Stimulated activated naive CD8-positive, alpha-beta T cell treated with anti-CD3 and anti-CD28 coated beads, Interleukin-15, Interleukin-2, amounts not matched to agents 100 ng/mL and 50 ng/mL, for 24 hours (primary cell): Measurements from ENCODE around the gene PDE9A.
"Not testable (repeated sequence)": the region's sequence is repeated elsewhere in the genome, so short reads cannot be mapped to it uniquely, and the experiment has no call there.

Source experiments
- H3K27ac Mint-ChIP-seq: one replicate; pipeline ENCODE4 v1.8.0; 2021; ENCODE audit warnings: mild to moderate bottlenecking, mixed read lengths
- H3K27me3 Mint-ChIP-seq: one replicate; pipeline ENCODE4 v1.8.0; 2021; ENCODE audit warnings: mixed read lengths
- H3K36me3 Mint-ChIP-seq: one replicate; pipeline ENCODE4 v1.8.0; 2021; ENCODE audit warnings: low read depth, mixed read lengths
- H3K4me1 Mint-ChIP-seq: one replicate; pipeline ENCODE4 v1.8.0; 2021; ENCODE audit warnings: low read depth, mixed read lengths
- H3K4me3 Mint-ChIP-seq: one replicate; pipeline ENCODE4 v1.8.0; 2021; ENCODE audit warnings: mild to moderate bottlenecking, mixed read lengths
- H3K9me3 Mint-ChIP-seq: one replicate; pipeline ENCODE4 v1.8.0; 2021; ENCODE audit warnings: mixed read lengths

The PDE9A gene

DNA sequence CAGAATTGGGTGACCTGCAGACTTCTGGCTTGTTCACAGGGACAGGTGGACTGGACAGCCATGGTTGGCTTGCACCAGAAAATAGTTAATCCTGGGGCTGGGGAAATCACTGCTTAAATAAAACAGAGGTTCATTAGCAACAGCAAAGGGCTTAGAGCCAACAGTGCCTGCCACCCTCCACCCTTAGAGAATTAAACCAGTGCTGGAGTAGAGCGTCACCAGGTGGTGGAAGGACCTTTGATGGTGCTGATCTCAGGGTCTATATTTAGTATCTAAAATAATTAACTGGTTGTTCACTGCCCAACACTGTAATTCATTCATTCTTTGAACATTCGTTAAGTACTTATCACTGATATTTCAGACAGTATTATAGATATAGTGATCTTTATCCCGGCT, 34.7 kb upstream of the PDE9A start:
- Mint-ChIP-seq H3K36me3 (no peaks in the 10 kb centered on the region), H3K27ac (no peak overlapping the region), H3K4me3 (no peak overlapping the region), H3K27me3 (peaks cover 13% of the 10 kb centered on the region), H3K4me1 (no peaks in the 10 kb centered on the region), H3K9me3 (no peaks in the 10 kb centered on the region)

- Mint-ChIP-seq H3K36me3 (no peaks in the 10 kb centered on the region), H3K27me3 (peaks cover 16% of the 10 kb centered on the region), H3K4me1 (no peaks in the 10 kb centered on the region), H3K9me3 (no peaks in the 10 kb centered on the region), H3K4me3 (no peak overlapping the region), H3K27ac (no peak overlapping the region)
Observed at GRCh38 chr21:42619166-42619565, 34.3 kb upstream of the PDE9A start.

- no peaks in the 10 kb centered on the region for H3K36me3 Mint-ChIP-seq
- H3K4me1 Mint-ChIP-seq: no peaks in the 10 kb centered on the region
- H3K9me3 Mint-ChIP-seq: no peaks in the 10 kb centered on the region
- H3K27ac Mint-ChIP-seq: no peak overlapping the region
- H3K27me3 Mint-ChIP-seq: peaks cover 20% of the 10 kb centered on the region
- no peak overlapping the region for H3K4me3 Mint-ChIP-seq
Observed at GRCh38 chr21:42619841-42620240, 33.6 kb upstream of the PDE9A start.

DNA sequence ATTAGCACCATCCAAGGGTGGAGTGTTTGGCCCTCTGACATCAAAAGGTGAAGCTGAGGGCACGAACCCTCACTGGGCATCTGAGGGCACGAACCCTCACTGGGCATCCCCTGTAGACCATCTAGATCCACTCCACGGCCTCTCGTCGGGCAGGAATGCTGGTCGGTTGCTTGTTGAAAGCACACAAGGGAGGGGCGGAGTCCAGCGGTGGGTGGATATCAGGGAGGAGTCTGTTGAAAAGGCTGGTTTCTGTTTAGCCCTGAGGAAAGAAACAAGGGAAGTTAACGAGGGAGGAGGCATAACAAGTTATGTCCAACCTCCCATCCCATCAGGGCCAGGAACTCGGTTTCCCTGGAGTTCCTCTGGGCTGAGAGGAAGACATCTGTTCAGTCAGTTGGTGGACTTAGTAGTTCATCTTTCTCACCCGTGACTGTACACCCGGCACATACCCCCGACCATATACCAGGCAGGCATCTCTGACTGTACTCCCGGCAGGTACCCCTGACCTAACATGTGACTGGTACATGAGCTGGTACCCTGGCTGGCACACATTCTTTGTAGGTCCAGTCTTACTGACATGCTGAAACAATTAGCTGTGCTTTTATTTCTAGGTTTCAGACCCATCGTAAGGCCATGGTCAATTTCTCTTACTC, 32.1 kb upstream of the PDE9A start:
- no peaks in the 10 kb centered on the region for H3K36me3 Mint-ChIP-seq
- no peaks in the 10 kb centered on the region for H3K4me1 Mint-ChIP-seq
- no peaks in the 10 kb centered on the region for H3K9me3 Mint-ChIP-seq
- peaks cover 20% of the 10 kb centered on the region for H3K27me3 Mint-ChIP-seq
- no peak overlapping the region for H3K27ac Mint-ChIP-seq
- no peak overlapping the region for H3K4me3 Mint-ChIP-seq

GRCh38 chr21:42621819-42622177, 31.6 kb upstream of the PDE9A start:
- no peaks in the 10 kb centered on the region for H3K36me3 Mint-ChIP-seq
- H3K4me3 Mint-ChIP-seq: no peak overlapping the region
- H3K27ac Mint-ChIP-seq: no peak overlapping the region
- no peaks in the 10 kb centered on the region for H3K4me1 Mint-ChIP-seq
- no peaks in the 10 kb centered on the region for H3K9me3 Mint-ChIP-seq
- H3K27me3 Mint-ChIP-seq: peaks cover 20% of the 10 kb centered on the region

DNA sequence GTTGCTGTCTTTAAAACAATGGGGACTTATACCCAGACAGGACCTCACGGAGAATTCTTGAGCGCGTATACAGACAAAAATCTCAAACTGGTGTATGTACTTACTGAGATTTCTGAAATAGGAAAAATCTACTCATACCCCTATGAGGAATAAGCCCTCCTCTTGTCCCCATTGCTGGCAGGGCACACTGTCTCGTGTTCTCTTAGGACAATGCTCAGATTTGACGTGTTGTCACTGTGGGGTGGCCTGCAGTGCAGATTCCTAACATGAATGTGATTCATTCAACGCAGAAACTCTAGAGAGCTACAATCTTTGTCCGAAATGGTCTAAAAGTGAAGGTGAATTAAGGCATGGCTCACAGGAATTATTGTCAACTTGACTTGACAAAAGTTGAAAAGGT, 31.1 kb upstream of the PDE9A start:
- no peak overlapping the region for H3K4me3 Mint-ChIP-seq
- no peaks in the 10 kb centered on the region for H3K4me1 Mint-ChIP-seq
- no peaks in the 10 kb centered on the region for H3K9me3 Mint-ChIP-seq
- peaks cover 20% of the 10 kb centered on the region for H3K27me3 Mint-ChIP-seq
- no peaks in the 10 kb centered on the region for H3K36me3 Mint-ChIP-seq
- no peak overlapping the region for H3K27ac Mint-ChIP-seq

DNA sequence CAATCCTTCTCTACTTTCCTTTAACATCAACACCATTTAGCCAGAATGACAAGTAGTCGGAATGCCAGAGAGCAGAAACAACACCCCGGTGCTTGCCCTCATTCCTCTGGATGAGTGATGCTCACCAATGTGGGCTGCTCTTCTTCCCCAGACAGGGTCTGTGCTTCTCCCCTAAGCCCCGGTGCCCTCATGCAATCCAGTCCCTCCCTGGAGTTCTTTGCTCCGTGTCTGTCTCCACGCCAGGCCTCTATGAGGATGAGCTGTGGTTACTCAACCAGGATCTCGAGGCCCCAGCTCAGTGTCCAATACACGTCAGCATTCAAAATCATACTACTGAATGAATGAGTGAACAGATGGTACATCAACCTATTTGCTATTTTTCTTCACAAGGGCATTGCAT, 29.7 kb upstream of the PDE9A start:
- Mint-ChIP-seq H3K4me1 (no peaks in the 10 kb centered on the region), H3K9me3 (no peaks in the 10 kb centered on the region), H3K4me3 (no peak overlapping the region), H3K27me3 (peaks cover 15% of the 10 kb centered on the region), H3K27ac (no peak overlapping the region), H3K36me3 (no peaks in the 10 kb centered on the region)

GRCh38 chr21:42624095-42624790, 29.2 kb upstream of the PDE9A start:
- H3K9me3 Mint-ChIP-seq: no peaks in the 10 kb centered on the region
- no peak overlapping the region for H3K4me3 Mint-ChIP-seq

GRCh38 chr21:42624936-42625335, 28.5 kb upstream of the PDE9A start:
- no peaks in the 10 kb centered on the region for H3K4me1 Mint-ChIP-seq
- no peaks in the 10 kb centered on the region for H3K9me3 Mint-ChIP-seq
- peaks cover 15% of the 10 kb centered on the region for H3K27me3 Mint-ChIP-seq
- H3K36me3 Mint-ChIP-seq: no peaks in the 10 kb centered on the region
- H3K4me3 Mint-ChIP-seq: no peak overlapping the region
- H3K27ac Mint-ChIP-seq: no peak overlapping the region

More at GRCh38 chr21:42624095-42624790, 29.2 kb upstream of the PDE9A start:
- Mint-ChIP-seq H3K27ac (no peak overlapping the region), H3K36me3 (no peaks in the 10 kb centered on the region), H3K4me1 (no peaks in the 10 kb centered on the region), H3K27me3 (peaks cover 15% of the 10 kb centered on the region)

- no peaks in the 10 kb centered on the region for H3K9me3 Mint-ChIP-seq
- no peaks in the 10 kb centered on the region for H3K36me3 Mint-ChIP-seq
- no peak overlapping the region for H3K4me3 Mint-ChIP-seq
- H3K27me3 Mint-ChIP-seq: peaks cover 12% of the 10 kb centered on the region
- no peaks in the 10 kb centered on the region for H3K4me1 Mint-ChIP-seq
- H3K27ac Mint-ChIP-seq: no peak overlapping the region
Observed at GRCh38 chr21:42626171-42626570, 27.2 kb upstream of the PDE9A start.

DNA sequence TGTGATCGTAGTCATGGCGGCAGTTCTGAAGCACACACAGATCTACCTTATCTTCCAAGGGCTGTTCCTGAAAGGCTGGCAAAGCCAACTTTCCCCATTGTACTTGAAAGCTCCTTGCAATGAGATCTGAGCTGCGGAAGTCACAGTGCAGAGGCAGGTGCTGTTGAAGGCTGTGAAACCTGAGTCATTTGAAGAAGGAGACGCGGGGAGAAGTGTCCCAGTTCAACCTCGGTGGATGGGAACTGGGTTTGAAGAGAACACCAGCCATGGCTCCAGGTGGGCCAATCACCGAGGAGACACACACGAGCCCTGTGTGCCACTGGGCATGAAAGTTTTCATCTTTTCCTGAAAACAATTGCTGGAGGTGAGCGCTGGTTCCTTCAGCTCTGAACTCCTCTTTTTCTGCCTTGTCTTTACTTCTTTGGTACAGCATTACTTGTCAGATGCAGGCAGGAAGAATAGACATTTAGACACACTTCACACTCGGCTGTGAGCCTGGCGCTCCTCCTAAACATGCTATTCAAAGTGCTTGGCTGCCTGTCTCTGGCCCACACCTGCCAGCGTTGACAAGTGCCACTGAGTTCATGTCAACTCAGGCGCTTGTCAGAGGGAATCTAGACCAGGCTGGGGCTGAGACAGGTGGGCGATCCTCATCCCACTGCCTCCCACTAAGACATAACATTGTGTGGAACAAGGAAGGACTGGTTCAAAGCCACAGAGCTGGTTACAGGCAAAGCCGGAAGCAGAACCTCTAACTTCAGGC, 25.7 kb upstream of the PDE9A start:
- no peaks in the 10 kb centered on the region for H3K9me3 Mint-ChIP-seq
- H3K4me3 Mint-ChIP-seq: no peak overlapping the region
- no peaks in the 10 kb centered on the region for H3K36me3 Mint-ChIP-seq
- no peak overlapping the region for H3K27ac Mint-ChIP-seq
- H3K27me3 Mint-ChIP-seq: peaks cover 9% of the 10 kb centered on the region
- no peaks in the 10 kb centered on the region for H3K4me1 Mint-ChIP-seq

GRCh38 chr21:42628466-42629061, 24.9 kb upstream of the PDE9A start:
- H3K9me3 Mint-ChIP-seq, H3K27me3 Mint-ChIP-seq, H3K27ac Mint-ChIP-seq, H3K4me1 Mint-ChIP-seq, H3K4me3 Mint-ChIP-seq, H3K36me3 Mint-ChIP-seq: not testable (repeated sequence)

DNA sequence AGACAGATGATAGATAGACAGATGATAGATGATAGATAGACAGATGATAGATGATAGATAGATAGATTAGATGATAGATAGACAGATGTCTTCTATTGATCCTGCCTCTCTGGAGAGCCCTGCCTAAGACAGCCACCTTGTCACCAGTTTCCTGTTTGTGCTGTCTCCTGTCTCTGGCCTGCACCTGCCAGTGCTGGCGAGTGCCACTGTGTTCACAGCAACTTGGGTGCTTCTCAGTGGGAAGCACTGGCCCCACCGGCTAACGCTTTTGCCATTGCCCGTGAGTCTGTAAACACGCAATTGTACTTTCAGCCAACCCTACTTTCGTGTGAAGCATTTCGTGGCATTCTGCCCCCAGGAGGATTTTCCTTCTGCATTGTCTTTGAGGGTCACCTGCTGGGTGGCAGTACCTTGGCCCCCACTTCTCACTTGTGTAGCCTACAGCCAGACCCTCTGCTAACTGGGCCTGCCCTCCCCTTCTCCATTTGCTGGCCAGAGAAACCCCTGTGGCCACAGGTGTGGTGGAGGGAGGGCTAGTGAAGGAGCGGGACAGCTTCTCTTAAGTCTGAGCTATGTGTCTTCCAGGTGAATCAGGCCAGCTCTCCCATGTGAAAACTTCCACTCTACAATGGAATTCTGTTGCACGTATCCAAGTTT, 23.4 kb upstream of the PDE9A start:
- Mint-ChIP-seq H3K9me3 (no peaks in the 10 kb centered on the region), H3K27me3 (no peaks in the 10 kb centered on the region), H3K36me3 (no peaks in the 10 kb centered on the region), H3K4me3 (no peak overlapping the region), H3K27ac (no peak overlapping the region), H3K4me1 (no peaks in the 10 kb centered on the region)

DNA sequence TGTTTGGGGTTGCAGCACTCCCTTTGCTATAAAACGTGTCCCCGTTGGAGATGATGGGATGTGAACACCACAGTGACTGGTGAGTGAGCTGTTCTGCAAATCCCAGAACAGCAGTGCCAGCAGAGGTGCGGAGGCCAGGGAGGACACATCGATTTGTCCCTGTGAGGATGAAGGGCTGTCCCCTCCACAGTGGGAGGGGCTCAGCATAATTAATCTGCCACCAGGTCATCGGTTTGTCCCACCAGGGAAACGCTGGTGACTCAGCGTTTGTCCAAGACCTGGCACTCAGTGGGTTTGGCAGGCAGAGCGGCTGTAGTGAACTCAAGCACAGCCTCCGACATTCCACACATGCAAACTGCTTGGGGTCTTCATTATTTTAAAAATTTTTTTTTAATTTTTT, 22.8 kb upstream of the PDE9A start:
- no peak overlapping the region for H3K27ac Mint-ChIP-seq
- H3K4me1 Mint-ChIP-seq: no peaks in the 10 kb centered on the region
- H3K36me3 Mint-ChIP-seq: no peaks in the 10 kb centered on the region
- no peak overlapping the region for H3K4me3 Mint-ChIP-seq
- H3K27me3 Mint-ChIP-seq: no peaks in the 10 kb centered on the region
- no peaks in the 10 kb centered on the region for H3K9me3 Mint-ChIP-seq

- Mint-ChIP-seq H3K27ac (no peak overlapping the region), H3K27me3 (no peaks in the 10 kb centered on the region), H3K9me3 (no peaks in the 10 kb centered on the region), H3K36me3 (no peaks in the 10 kb centered on the region), H3K4me3 (no peak overlapping the region), H3K4me1 (no peaks in the 10 kb centered on the region)
Observed at GRCh38 chr21:42631142-42631541, 22.3 kb upstream of the PDE9A start.
